ENCODE measurements around the gene RPL29. TPM values are rescaled to one million over a fixed set of nuclear protein-coding genes. Genes with fewer than 3 reads are reported as not detected.
A peak's percentile ranks its signal among the peaks of the same experiment; 100 is the strongest.
"Not testable (repeated sequence)": the region's sequence is repeated elsewhere in the genome, so short reads cannot be mapped to it uniquely, and the experiment has no call there.

The RPL29 gene
- total RNA-seq = 811 and 952 TPM in 2 replicates

DNA sequence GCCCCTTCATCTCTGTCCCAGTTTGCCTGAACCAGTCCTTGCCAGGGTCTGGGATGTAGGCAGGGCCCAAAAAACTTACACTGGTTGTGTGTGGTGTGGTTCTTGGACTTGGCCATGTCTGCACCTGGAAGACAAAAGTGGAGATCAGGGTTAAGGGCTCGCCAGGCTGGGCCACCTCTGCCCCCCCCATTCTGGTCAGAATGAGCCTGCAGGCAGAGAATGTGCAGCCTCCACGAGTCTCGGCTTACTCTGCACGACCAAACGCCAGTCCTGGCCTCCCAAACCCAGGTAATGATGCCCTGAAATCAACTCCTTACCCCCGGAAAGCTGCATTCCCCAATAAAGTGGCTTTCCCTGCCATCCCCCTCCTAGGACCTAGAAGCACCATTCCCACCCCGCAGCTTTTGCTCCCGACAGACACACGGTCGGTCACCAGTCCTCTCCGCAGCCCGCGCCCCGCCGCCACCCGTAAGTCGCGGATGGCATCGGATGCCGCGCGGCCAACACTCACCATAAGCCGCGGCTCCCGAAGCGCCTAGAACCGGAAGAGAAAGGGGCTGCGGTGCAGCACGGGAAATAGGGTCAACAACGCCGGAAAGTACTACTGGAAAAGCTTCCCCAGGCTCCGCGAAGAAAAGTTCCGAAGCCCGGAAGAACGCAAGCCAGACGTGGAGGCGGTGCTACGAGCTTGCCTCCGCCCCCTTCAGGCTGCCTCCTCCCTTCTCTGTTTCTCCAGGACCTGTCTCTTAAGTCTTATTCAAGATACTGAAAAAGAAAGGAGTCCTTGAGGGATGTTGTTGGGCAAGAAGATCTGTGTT lies at the start of gene RPL29:
Gene RPL29 (minus strand): TSS at position 550 of the 818 bp plus-strand sequence. CDS start 434 bp downstream, at position 116.
- DNase-seq (ENCODE audit: low read depth in 2 of 2) = peak; percentile 93 to 95

GRCh38 chr3:52044869-52045619 lies 49.3 kb upstream of the RPL29 start:
- DNase-seq (ENCODE audit: low read depth in 2 of 2) = no peak

DNA sequence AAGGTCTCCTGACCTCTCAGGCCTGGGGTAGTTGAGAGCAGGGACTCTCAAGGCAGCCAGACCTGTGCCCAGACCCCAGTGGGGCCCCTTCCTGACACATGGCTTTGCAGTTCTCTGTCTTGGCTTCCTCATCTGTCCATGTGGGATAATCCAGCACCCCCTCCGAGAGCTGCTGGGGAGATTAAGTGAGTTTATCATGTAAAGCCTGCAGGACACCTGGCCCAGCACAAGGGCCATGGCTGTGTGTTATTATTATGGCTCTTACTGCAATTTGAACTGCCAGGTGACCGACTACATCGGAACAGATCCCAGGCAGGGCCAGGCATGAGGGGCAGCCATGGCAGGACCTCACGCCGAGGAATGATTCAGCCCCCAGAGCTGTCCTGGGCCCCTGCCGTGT lies 48.1 kb upstream of the RPL29 start:
- no peak for DNase-seq (ENCODE audit: low read depth in 2 of 2)

GRCh38 chr3:52043039-52043438 lies 47.3 kb upstream of the RPL29 start:
- not testable (repeated sequence) for DNase-seq (ENCODE audit: low read depth in 2 of 2)

GRCh38 chr3:52041118-52041731 lies 45.5 kb upstream of the RPL29 start:
- DNase-seq (ENCODE audit: low read depth in 2 of 2) = no peak

DNA sequence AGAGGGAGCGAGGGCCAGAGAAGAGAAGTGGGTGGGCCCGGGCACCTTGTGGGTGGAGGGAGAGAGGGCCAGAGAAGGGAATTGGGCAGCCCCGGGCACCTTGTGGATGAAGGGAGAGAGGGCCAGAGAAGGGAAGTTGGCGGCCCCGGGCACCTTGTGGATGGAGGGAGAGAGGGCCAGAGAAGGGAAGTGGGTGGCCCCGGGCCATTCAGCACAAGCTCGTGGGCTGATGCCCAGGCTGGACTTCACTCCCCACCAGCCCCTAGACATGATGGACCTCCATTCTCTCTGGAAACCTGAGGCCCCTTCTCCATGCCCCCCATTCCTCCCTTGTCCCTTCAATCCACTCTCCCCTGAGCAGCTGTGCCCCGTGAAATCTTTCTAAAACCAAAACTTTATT lies 44.9 kb upstream of the RPL29 start:
- DNase-seq (ENCODE audit: low read depth in 2 of 2) = no peak

- DNase-seq (ENCODE audit: low read depth in 2 of 2) = peak in 1 of 2 donors; percentile 40
Measured at GRCh38 chr3:52039846-52040245, 44.2 kb upstream of the RPL29 start.

DNA sequence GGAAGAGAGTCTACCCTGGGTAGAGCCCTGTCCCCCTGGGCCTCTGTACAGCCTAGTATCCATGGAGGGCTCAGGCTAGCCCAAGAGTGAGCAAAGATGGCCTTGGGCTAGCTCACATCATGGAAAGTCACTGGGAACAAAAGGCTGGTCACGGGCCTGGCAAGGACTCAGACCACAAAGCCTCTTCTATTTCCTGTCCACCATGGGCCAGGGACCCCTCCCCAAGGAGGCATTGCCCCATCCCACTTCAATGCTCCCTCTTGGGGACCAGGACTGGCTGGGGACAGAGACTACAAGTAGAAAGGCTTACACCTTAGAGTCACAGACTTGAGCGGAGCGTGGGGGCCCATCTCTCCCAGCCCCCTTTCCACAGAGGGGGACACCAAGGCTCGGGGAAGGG lies 43.7 kb upstream of the RPL29 start:
- DNase-seq (ENCODE audit: low read depth in 2 of 2) = no peak

DNA sequence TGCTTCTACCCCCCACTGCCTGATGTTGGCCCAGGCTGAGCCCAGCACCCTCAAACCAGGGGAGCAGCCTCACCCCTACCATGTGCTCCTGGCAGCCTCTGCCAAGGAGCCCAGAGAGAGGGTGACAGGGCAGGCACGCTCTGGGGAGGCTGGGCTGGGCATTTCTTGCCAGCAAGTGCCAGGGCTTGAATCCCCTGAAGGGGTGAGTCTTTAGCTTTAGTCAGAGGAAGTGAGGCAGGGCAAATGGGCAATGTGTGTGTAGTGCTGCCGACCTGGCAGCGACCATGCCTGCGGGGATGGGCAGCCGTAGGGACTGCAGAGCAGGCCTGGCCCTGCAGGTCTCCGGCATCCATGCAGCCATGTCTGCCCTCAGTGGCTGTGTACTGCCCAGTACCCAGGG lies 42.5 kb upstream of the RPL29 start:
- DNase-seq (ENCODE audit: low read depth in 2 of 2) = no peak

DNA sequence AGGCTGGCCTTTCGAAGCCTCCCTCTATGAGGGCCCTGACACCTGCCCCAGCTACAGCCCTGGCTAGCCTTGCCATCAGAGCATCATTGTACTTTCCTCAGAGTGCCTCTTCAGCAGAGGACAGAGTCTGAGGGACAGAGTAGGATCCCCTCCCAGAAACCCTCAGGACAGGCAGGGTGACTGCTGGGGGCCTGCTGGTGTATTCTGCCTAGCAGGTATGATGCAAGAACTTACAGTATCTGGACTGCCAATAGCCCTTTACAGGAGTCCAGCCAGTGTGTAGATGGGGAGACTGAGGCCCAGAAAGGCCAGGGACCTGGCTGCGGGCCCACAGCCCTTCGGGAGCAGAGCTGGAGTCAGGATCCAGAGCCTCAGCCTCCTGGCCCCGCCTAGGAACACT lies 41.6 kb upstream of the RPL29 start:
- DNase-seq (ENCODE audit: low read depth in 2 of 2) = no peak

DNA sequence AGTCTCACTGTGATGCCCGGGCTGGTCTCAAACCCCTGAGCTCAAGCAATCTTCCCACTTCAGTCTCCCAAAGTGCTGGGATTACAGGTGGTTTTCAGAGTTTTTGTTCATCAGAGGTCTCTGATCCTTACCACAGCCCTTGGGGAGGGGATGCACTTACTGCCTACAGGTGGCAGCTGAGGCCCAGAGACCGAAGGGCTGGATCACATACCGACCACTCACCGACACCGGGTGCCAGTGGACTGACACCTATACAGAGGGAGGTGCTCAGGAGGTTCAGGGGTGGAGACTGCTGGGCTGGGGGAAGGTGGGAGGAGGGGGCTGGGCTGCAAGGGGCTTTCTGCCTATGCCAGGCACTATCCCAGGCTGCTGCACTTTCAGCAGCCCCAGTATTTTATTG lies 41.1 kb upstream of the RPL29 start:
- no peak for DNase-seq (ENCODE audit: low read depth in 2 of 2)

GRCh38 chr3:52036222-52036694 lies 40.6 kb upstream of the RPL29 start:
- no peak for DNase-seq (ENCODE audit: low read depth in 2 of 2)

DNA sequence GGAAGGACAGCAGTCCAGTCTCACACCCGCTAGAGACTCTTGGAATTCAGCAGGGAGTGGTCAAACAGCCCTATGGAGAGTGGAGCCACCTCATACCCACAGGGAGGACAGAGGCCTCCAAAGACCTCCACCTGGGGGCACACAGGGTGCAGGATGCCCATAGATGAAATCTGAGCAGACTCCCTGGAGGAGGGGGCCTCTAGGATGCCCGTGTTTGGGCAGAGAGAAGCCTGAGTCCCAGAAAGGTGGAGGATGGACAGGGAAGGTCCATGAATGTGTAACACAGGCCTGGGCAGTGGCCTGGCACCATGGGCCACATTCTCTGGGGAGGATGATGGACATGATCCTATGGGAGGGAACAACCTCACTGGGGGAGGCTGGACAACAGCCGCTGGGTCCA lies 39.0 kb upstream of the RPL29 start:
- DNase-seq (ENCODE audit: low read depth in 2 of 2) = no peak

DNA sequence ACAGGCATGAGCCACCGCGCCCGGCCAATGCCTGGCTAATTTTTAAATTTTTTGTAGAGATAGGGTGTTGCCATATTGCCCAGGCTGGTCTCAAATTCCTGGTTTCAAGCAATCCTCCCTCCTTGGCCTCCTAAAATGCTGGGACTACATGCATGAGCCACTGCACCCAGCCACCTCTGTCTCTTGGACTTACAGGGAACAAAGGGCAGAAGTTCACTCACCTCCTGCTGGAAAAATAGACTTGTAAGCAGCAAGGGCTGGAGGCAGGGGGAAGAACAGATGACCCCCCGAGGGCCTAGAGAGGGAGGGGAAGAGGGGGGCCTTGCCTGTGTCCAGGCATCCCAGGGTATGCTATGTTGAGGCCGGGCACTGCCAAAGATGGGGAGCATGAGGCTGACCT lies 38.5 kb upstream of the RPL29 start:
- no peak for DNase-seq (ENCODE audit: low read depth in 2 of 2)

DNA sequence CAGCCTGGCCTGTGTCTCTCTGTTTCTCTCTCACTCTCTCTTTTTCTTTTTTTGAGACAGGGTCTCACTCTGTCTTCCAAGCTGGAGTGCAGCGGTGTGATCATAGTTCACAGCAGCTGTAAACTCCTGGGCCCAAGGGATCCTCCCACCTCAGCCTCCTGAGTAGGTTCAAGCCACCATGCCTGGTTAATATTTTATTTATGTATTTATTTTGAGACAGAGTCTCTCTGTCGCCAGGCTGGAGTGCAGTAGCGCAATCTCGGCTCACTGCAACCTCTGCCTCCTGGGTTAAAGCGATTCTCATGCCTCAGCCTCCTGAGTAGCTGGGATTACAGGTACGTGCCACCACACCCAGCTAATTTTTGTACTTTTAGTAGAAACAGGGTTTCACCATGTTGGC lies 38.1 kb upstream of the RPL29 start:
- not testable (repeated sequence) for DNase-seq (ENCODE audit: low read depth in 2 of 2)

- no peak for DNase-seq (ENCODE audit: low read depth in 2 of 2)
Measured at GRCh38 chr3:52032702-52033408, 37.2 kb upstream of the RPL29 start.

- no peak for DNase-seq (ENCODE audit: low read depth in 2 of 2)
Measured at GRCh38 chr3:52031896-52032295, 36.2 kb upstream of the RPL29 start.

- no peak for DNase-seq (ENCODE audit: low read depth in 2 of 2)
Measured at GRCh38 chr3:52030714-52031310, 35.1 kb upstream of the RPL29 start.

GRCh38 chr3:52029535-52029934 lies 33.8 kb upstream of the RPL29 start:
- DNase-seq (ENCODE audit: low read depth in 2 of 2) = no peak

DNA sequence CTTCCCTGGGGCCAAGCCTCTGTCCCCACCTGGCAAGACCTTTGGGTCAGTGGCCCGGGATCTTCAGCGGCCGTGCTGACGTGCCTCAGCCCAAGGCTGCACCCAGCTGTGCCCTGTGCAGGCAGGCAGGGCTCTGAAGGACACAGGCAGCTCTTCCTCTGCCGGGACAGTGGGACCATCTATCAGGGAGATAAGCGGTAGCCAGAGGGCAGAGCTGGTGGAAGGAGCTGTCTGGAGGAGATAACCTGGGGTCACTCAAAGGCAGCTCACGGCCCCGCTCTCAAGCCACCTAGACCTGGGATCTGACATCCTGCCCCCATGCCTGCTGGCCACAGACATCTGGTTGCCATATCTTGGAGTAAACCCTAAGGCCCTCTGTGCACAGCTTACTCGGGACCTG lies 33.4 kb upstream of the RPL29 start:
- no peak for DNase-seq (ENCODE audit: low read depth in 2 of 2)

DNA sequence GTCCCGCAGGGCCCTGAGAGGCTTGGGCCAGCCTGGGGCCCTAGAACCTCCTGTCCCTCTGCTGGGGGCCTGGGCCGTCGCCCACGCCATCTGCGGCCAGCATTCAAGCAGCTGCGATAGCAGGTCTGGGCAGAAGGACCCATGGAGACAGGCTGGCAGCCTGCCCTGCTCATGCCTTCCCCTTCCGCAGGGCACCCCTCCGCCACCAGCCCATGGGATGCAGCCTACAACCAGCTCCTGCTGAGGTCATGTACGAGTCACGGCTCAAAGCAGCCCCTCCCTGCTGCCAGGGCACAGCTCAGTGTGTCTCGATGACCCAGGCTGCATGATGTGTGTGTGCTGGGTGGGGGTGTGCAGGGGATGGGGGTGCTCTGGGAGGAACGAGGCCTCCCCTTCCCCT lies 32.9 kb upstream of the RPL29 start:
- no peak for DNase-seq (ENCODE audit: low read depth in 2 of 2)

Measured in dermis microvascular lymphatic vessel endothelial cell (primary cell).